HG03432 (cell line): ENCODE results near the gene TMEM233.
"Not testable (repeated sequence)": the region's sequence is repeated elsewhere in the genome, so short reads cannot be mapped to it uniquely, and the experiment has no call there.

Experiments
- ATAC-seq: cut with Tn5 transposase; IDR thresholded peaks from one replicate; pipeline ENCODE4 v1.9.1; 2021; ENCODE audit warnings: mild to moderate bottlenecking, moderate library complexity; ENCODE audit not compliant: unreplicated experiment

Gene TMEM233

GRCh38 chr12:119603767-119604166, 10.2 kb downstream of the TMEM233 start:
- ATAC-seq: no peak

- no peak for ATAC-seq
Measured at GRCh38 chr12:119609358-119609757, 15.8 kb downstream of the TMEM233 start.

GRCh38 chr12:119613319-119613936, 19.9 kb downstream of the TMEM233 start:
- no peak for ATAC-seq

- no peak for ATAC-seq
Measured at GRCh38 chr12:119614705-119615104, 21.1 kb downstream of the TMEM233 start.

- no peak for ATAC-seq
Measured at GRCh38 chr12:119615518-119616475, 22.2 kb downstream of the TMEM233 start.

- not testable (repeated sequence) for ATAC-seq
Measured at GRCh38 chr12:119618328-119618896, 24.8 kb downstream of the TMEM233 start.

- no peak for ATAC-seq
Measured at GRCh38 chr12:119620490-119620889, 26.9 kb downstream of the TMEM233 start.

GRCh38 chr12:119621878-119622277, 28.3 kb downstream of the TMEM233 start:
- ATAC-seq: no peak

GRCh38 chr12:119624966-119625365, 31.4 kb downstream of the TMEM233 start:
- ATAC-seq: no peak

GRCh38 chr12:119627019-119627643, 33.6 kb downstream of the TMEM233 start:
- no peak for ATAC-seq

- no peak for ATAC-seq
Measured at GRCh38 chr12:119627686-119628085, 34.1 kb downstream of the TMEM233 start.

GRCh38 chr12:119630223-119630780, 36.7 kb downstream of the TMEM233 start:
- no peak for ATAC-seq

GRCh38 chr12:119630962-119631550, 37.5 kb downstream of the TMEM233 start:
- ATAC-seq: no peak

GRCh38 chr12:119631930-119632678, 38.5 kb downstream of the TMEM233 start:
- ATAC-seq: no peak

- no peak for ATAC-seq
Measured at GRCh38 chr12:119634743-119635142, 41.2 kb downstream of the TMEM233 start.

- no peak for ATAC-seq
Measured at GRCh38 chr12:119642986-119643385, 49.4 kb downstream of the TMEM233 start.

- no peak for ATAC-seq
Measured at GRCh38 chr12:119644930-119645329, 51.4 kb downstream of the TMEM233 start.

GRCh38 chr12:119645535-119646059, 52.0 kb downstream of the TMEM233 start:
- ATAC-seq: no peak

GRCh38 chr12:119649202-119649808, 55.7 kb downstream of the TMEM233 start:
- no peak for ATAC-seq
